H9 (cell line): ENCODE data around the gene RBMS3. TPM values are rescaled to one million over a fixed set of nuclear protein-coding genes. Genes with fewer than 3 reads are reported as not detected.

ENCODE experiments used
- DNase-seq: peaks from one replicate; pipeline ENCODE4 v3.0.0-alpha.2; 2017
- H2AFZ ChIP-seq: one replicate; pipeline ENCODE4 v1.6.1; 2013; ENCODE audit warnings: mild to moderate bottlenecking, low read length, control low read depth, moderate library complexity
- H2AK5ac ChIP-seq: 2 replicates; pipeline ENCODE4 v1.6.1; 2013; ENCODE audit warnings: low read length, control low read depth, mixed read lengths; ENCODE audit not compliant: insufficient read length
- H2BK120ac ChIP-seq: one replicate; pipeline ENCODE4 v1.6.1; 2013; ENCODE audit warnings: low read depth, mild to moderate bottlenecking, low read length, control low read depth, inconsistent platforms; ENCODE audit not compliant: poor library complexity, severe bottlenecking
- H2BK12ac ChIP-seq: 2 replicates; pipeline ENCODE4 v1.6.1; 2013; ENCODE audit warnings: low read length, control low read depth, mixed read lengths, low read depth; ENCODE audit not compliant: insufficient read length
- H2BK15ac ChIP-seq: 2 replicates; pipeline ENCODE4 v1.6.1; 2013; ENCODE audit warnings: low read depth, low read length, control low read depth
- H2BK20ac ChIP-seq: one replicate; pipeline ENCODE4 v1.6.1; 2013; ENCODE audit warnings: low read depth, mild to moderate bottlenecking, low read length, control low read depth, inconsistent platforms; ENCODE audit not compliant: poor library complexity, severe bottlenecking
- H2BK5ac ChIP-seq: 2 replicates; pipeline ENCODE4 v1.6.1; 2013; ENCODE audit warnings: low read length, control low read depth, mixed read lengths; ENCODE audit not compliant: insufficient read length
- H3K14ac ChIP-seq: 2 replicates; pipeline ENCODE4 v1.6.1; 2013; ENCODE audit warnings: low read length, control low read depth; ENCODE audit not compliant: insufficient read depth
- H3K18ac ChIP-seq: 2 replicates; pipeline ENCODE4 v1.6.1; 2013; ENCODE audit warnings: low read depth, mild to moderate bottlenecking, mixed read lengths, low read length, control low read depth; ENCODE audit not compliant: insufficient read length
- H3K23ac ChIP-seq: 2 replicates; pipeline ENCODE4 v1.6.1; 2013; ENCODE audit warnings: low read length, control low read depth, mixed read lengths, low read depth; ENCODE audit not compliant: insufficient read length
- H3K23me2 ChIP-seq: 2 replicates; pipeline ENCODE4 v1.6.1; 2013; ENCODE audit warnings: low read depth, mild to moderate bottlenecking, mixed read lengths, low read length, control low read depth; ENCODE audit not compliant: insufficient read length, poor library complexity, severe bottlenecking
- H3K27ac ChIP-seq: 2 replicates; pipeline ENCODE4 v1.5.1; 2013; ENCODE audit warnings: low read length, control low read depth, mixed read lengths, low read depth; ENCODE audit not compliant: insufficient read length
- H3K27me3 ChIP-seq: 2 replicates; pipeline ENCODE4 v1.6.1; 2013; ENCODE audit warnings: low read length, control low read depth, inconsistent platforms; ENCODE audit not compliant: insufficient read depth
- H3K4ac ChIP-seq: 2 replicates; pipeline ENCODE4 v1.6.1; 2013; ENCODE audit warnings: low read depth, mild to moderate bottlenecking, control low read depth, inconsistent platforms, low read length, moderate library complexity
- H3K4me1 ChIP-seq: 2 replicates; pipeline ENCODE4 v1.6.1; 2013; ENCODE audit warnings: low read length, control low read depth, inconsistent platforms; ENCODE audit not compliant: insufficient read depth
- H3K4me2 ChIP-seq: 2 replicates; pipeline ENCODE4 v1.6.1; 2013; ENCODE audit warnings: low read length, control low read depth, mixed read lengths; ENCODE audit not compliant: insufficient read length, insufficient read depth
- H3K56ac ChIP-seq: 2 replicates; pipeline ENCODE4 v1.6.1; 2013; ENCODE audit warnings: low read depth, mild to moderate bottlenecking, mixed read lengths, low read length, control low read depth; ENCODE audit not compliant: insufficient read length
- H3K79me1 ChIP-seq: 2 replicates; pipeline ENCODE4 v1.6.1; 2013; ENCODE audit warnings: low read depth, mild to moderate bottlenecking, moderate library complexity, low read length, control low read depth, inconsistent platforms; ENCODE audit not compliant: insufficient read depth, poor library complexity, severe bottlenecking
- H3K79me2 ChIP-seq: 2 replicates; pipeline ENCODE4 v1.6.1; 2013; ENCODE audit warnings: low read length, control low read depth, inconsistent platforms; ENCODE audit not compliant: insufficient read depth
- H3K9ac ChIP-seq: 2 replicates; pipeline ENCODE4 v1.6.1; 2013; ENCODE audit warnings: low read length, control low read depth, mixed read lengths; ENCODE audit not compliant: insufficient read length; ENCODE audit errors: extremely low read depth
- H3K9me3 ChIP-seq: one replicate; pipeline ENCODE4 v1.6.1; 2013; ENCODE audit warnings: low read depth, low read length, inconsistent platforms; ENCODE audit not compliant: control insufficient read depth
- H3T11ph ChIP-seq: one replicate; pipeline ENCODE4 v1.6.1; 2013; ENCODE audit warnings: mild to moderate bottlenecking, low read length, control low read depth, inconsistent platforms
- H4K20me1 ChIP-seq: one replicate; pipeline ENCODE4 v1.6.1; 2013; ENCODE audit not compliant: control insufficient read depth, insufficient read length, insufficient read depth
- H4K5ac ChIP-seq: 2 replicates; pipeline ENCODE4 v1.6.1; 2013; ENCODE audit warnings: low read depth, mild to moderate bottlenecking, mixed read lengths, low read length, control low read depth; ENCODE audit not compliant: insufficient read length
- H4K8ac ChIP-seq: replicated peaks from 2 replicates; pipeline ENCODE4 v1.6.1; 2013; ENCODE audit warnings: low read length, control low read depth, mixed read lengths, low read depth; ENCODE audit not compliant: insufficient read length
- H4K91ac ChIP-seq: 2 replicates; pipeline ENCODE4 v1.6.1; 2013; ENCODE audit warnings: low read depth, mild to moderate bottlenecking, moderate library complexity, mixed read lengths, low read length, control low read depth; ENCODE audit not compliant: insufficient read length
- H3K27ac Mint-ChIP-seq, 3 experiments: 2 replicates in 2 of 3; 3 replicates in 1 of 3; pipeline ENCODE4 v1.8.0; 2020 to 2021; ENCODE audit warnings: mixed read lengths in 3 of 3, mild to moderate bottlenecking in 1 of 3, moderate library complexity in 1 of 3
- H3K27me3 Mint-ChIP-seq: 2 replicates; pipeline ENCODE4 v1.8.0; 2021; ENCODE audit warnings: low read depth, mild to moderate bottlenecking, moderate library complexity, mixed read lengths
- H3K36me3 Mint-ChIP-seq, 3 experiments: 2 replicates in 2 of 3; 3 replicates in 1 of 3; pipeline ENCODE4 v1.8.0; 2020 to 2021; ENCODE audit warnings: low read depth in 3 of 3, mixed read lengths in 3 of 3; ENCODE audit not compliant: insufficient read depth in 1 of 3
- H3K4me1 Mint-ChIP-seq, 2 experiments: 2 replicates each; pipeline ENCODE4 v1.8.0; 2020; ENCODE audit warnings: mixed read lengths in 2 of 2
- H3K4me3 Mint-ChIP-seq, 2 experiments: 2 replicates in 1 of 2; 3 replicates in 1 of 2; pipeline ENCODE4 v1.8.0; 2020 to 2021; ENCODE audit warnings: mild to moderate bottlenecking in 2 of 2, mixed read lengths in 2 of 2, moderate library complexity in 1 of 2
- H3K9me3 Mint-ChIP-seq, 2 experiments: 2 replicates in 1 of 2; 3 replicates in 1 of 2; pipeline ENCODE4 v1.8.0; 2020; ENCODE audit warnings: mild to moderate bottlenecking in 2 of 2, mixed read lengths in 2 of 2, moderate library complexity in 1 of 2
- CTCF ChIP-seq: fragments of 200-600 bp; sonication (generic); conservative IDR thresholded peaks from 3 replicates; pipeline ENCODE4 v1.8.0; 2021; ENCODE audit warnings: antibody characterized with exemption, mild to moderate bottlenecking
- total RNA-seq: library from RNA; stranded (reverse); gene quantifications from 2 replicates; pipeline ENCODE4 v1.2.1, GENCODE V29; 2021

Gene RBMS3
- total RNA-seq, 1 experiment from 2014 or later: 8.1 TPM

GRCh38 chr3:29758108-29758433, 477.2 kb downstream of the RBMS3 start:
- no peak overlapping the region for H2BK12ac ChIP-seq
- H3K9me3 Mint-ChIP-seq: no peaks in the 10 kb centered on the region
- H4K5ac ChIP-seq: no peak overlapping the region
- no peaks in the 10 kb centered on the region for H3K79me1 ChIP-seq
- H3K4me3 Mint-ChIP-seq: no peak overlapping the region
- no peak overlapping the region for H3K4ac ChIP-seq
- H4K91ac ChIP-seq: no peak overlapping the region
- H3K56ac ChIP-seq: no peak overlapping the region
- H3K23me2 ChIP-seq: no peaks in the 10 kb centered on the region
- no peaks in the 10 kb centered on the region for H3K27me3 Mint-ChIP-seq
- H2AK5ac ChIP-seq: no peak overlapping the region
- H3K79me2 ChIP-seq: no peaks in the 10 kb centered on the region
- H3K9ac ChIP-seq: no peak overlapping the region
- H3K27ac Mint-ChIP-seq: no peak overlapping the region
- no peaks in the 10 kb centered on the region for H3K9me3 ChIP-seq
- no peak overlapping the region for H2BK15ac ChIP-seq
- H2AFZ ChIP-seq: no peak overlapping the region
- no peak for TF ChIP-seq CTCF
- no peak overlapping the region for H2BK20ac ChIP-seq
- no peak overlapping the region for H2BK5ac ChIP-seq
- no peak for DNase-seq
- H4K8ac ChIP-seq: no peak overlapping the region
- no peak overlapping the region for H3K18ac ChIP-seq
- H3T11ph ChIP-seq: no peak overlapping the region
- no peak overlapping the region for H3K14ac ChIP-seq
- H3K27ac ChIP-seq: no peak overlapping the region
- peaks cover 11% of the 10 kb centered on the region; the same call in 1 of the 2 replicates for H3K4me1 ChIP-seq
- H3K27me3 ChIP-seq: no peaks in the 10 kb centered on the region
- no peak overlapping the region for H2BK120ac ChIP-seq
- H4K20me1 ChIP-seq: no peaks in the 10 kb centered on the region
- no peaks in the 10 kb centered on the region for H3K36me3 Mint-ChIP-seq
- no peak overlapping the region for H3K23ac ChIP-seq
- H3K4me1 Mint-ChIP-seq: peaks cover 17 to 37% of the 10 kb centered on the region in 2 experiments
- H3K4me2 ChIP-seq: no peak overlapping the region
